GM19397 (cell line): ENCODE measurements around the gene ANAPC16.
"Not testable (repeated sequence)": the region's sequence is repeated elsewhere in the genome, so short reads cannot be mapped to it uniquely, and the experiment has no call there.

Experiments
- ATAC-seq: cut with Tn5 transposase; IDR thresholded peaks from one replicate; pipeline ENCODE4 v1.9.1; 2021; ENCODE audit warnings: mild to moderate bottlenecking, moderate library complexity; ENCODE audit not compliant: unreplicated experiment

The ANAPC16 gene

GRCh38 chr10:72261784-72262404 lies 46.1 kb downstream of the ANAPC16 start:
- ATAC-seq = no peak

- no peak for ATAC-seq
Observed at GRCh38 chr10:72263613-72264241, 47.9 kb downstream of the ANAPC16 start.

GRCh38 chr10:72264536-72264935 lies 48.7 kb downstream of the ANAPC16 start:
- no peak for ATAC-seq

- no peak for ATAC-seq
Observed at GRCh38 chr10:72265508-72265907, 49.7 kb downstream of the ANAPC16 start.

- ATAC-seq = no peak
Observed at GRCh38 chr10:72265990-72266865, 50.4 kb downstream of the ANAPC16 start.

GRCh38 chr10:72267381-72267780 lies 51.6 kb downstream of the ANAPC16 start:
- no peak for ATAC-seq

- no peak for ATAC-seq
Observed at GRCh38 chr10:72267819-72268399, 52.1 kb downstream of the ANAPC16 start.

- ATAC-seq = not testable (repeated sequence)
Observed at GRCh38 chr10:72268475-72269200, 52.8 kb downstream of the ANAPC16 start.

- ATAC-seq = no peak
Observed at GRCh38 chr10:72270607-72271281, 54.9 kb downstream of the ANAPC16 start.

GRCh38 chr10:72272689-72273409 lies 57.0 kb downstream of the ANAPC16 start:
- peak; percentile 26 for ATAC-seq

GRCh38 chr10:72273410-72274212 lies 57.8 kb downstream of the ANAPC16 start, which contains the start of gene DDIT4:
Gene DDIT4 (plus strand): TSS chr10:72273924. CDS start chr10:72274217, 293 bp downstream.
- peak; percentile 86 for ATAC-seq

GRCh38 chr10:72274213-72274729 lies 58.5 kb downstream of the ANAPC16 start:
- ATAC-seq = no peak

- ATAC-seq = no peak
Observed at GRCh38 chr10:72274730-72275350, 59.0 kb downstream of the ANAPC16 start.

- ATAC-seq = no peak
Observed at GRCh38 chr10:72275351-72276012, 59.7 kb downstream of the ANAPC16 start.

- ATAC-seq = no peak
Observed at GRCh38 chr10:72276013-72276387, 60.2 kb downstream of the ANAPC16 start.

GRCh38 chr10:72276421-72277339 lies 60.9 kb downstream of the ANAPC16 start:
- no peak for ATAC-seq
